BLaER1 treated with 17β-estradiol and CSF1 and Interleukin-3, amounts not matched to agents 10 nM and 100 nM (cell line): ENCODE results near the gene ZNF423.

Experiments used
- H3K27ac ChIP-seq, 11 experiments: shearing (Covaris generic); formaldehyde crosslinking; 2 replicates each; pipeline ENCODE4 v1.8.1; 2022
- H3K27me3 ChIP-seq, 11 experiments: shearing (Covaris generic); formaldehyde crosslinking; 2 replicates each; pipeline ENCODE4 v1.8.1; 2022
- H3K36me3 ChIP-seq, 11 experiments: shearing (Covaris generic); formaldehyde crosslinking; 2 replicates each; pipeline ENCODE4 v1.8.1; 2022
- H3K4me1 ChIP-seq, 10 experiments: shearing (Covaris generic); formaldehyde crosslinking; 2 replicates each; pipeline ENCODE4 v1.8.1; 2022
- H3K4me2 ChIP-seq, 11 experiments: shearing (Covaris generic); formaldehyde crosslinking; 2 replicates each; pipeline ENCODE4 v1.8.1; 2022
- H3K4me3 ChIP-seq, 10 experiments: shearing (Covaris generic); formaldehyde crosslinking; 2 replicates each; pipeline ENCODE4 v1.8.1; 2022
- H3K9ac ChIP-seq, 11 experiments: shearing (Covaris generic); formaldehyde crosslinking; 2 replicates each; pipeline ENCODE4 v1.8.1; 2022
- H3K9me3 ChIP-seq, 11 experiments: shearing (Covaris generic); formaldehyde crosslinking; replicated peaks in 1 of 11; 2 replicates each; pipeline ENCODE4 v1.8.1; 2022
- H4K20me1 ChIP-seq, 11 experiments: shearing (Covaris generic); formaldehyde crosslinking; 2 replicates each; pipeline ENCODE4 v1.8.1; 2022
- Cebpa-rat ChIP-seq, 11 experiments: shearing (Covaris generic); IDR thresholded peaks; 2 replicates each; pipeline ENCODE4 v1.8.1; 2022

ZNF423 gene

DNA sequence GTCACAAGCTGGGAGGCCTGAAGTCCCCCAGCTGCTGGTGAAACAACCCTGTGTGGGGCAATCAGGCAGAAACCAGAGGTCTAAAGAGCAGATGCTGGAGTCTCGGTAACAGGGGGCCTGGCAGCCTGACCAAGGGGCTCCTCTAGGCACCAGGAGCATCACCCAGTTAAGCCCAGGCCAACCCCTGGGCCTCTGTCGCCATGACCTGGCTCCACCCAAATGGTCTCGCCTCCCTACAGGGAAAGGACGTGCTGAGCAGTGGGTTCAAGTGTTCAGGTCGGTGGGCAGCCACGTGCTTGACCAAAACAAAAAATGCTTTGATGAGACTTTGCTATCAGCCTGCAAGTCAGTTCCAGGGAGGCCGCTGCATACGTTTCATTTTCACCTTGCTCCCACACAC, 240.3 kb downstream of the ZNF423 start:
- Histone ChIP-seq H3K4me2 (no peak overlapping the region), H3K36me3 (peaks cover 0 to 34% (median 12%) of the 10 kb centered on the region in 11 experiments; a peak in 12 of 22 replicates), H3K27me3 (no peaks in the 10 kb centered on the region), H3K27ac (no peak overlapping the region), H4K20me1 (peaks cover 0 to 4% (median 0%) of the 10 kb centered on the region in 11 experiments; a peak in 2 of 22 replicates), H3K9ac (no peak overlapping the region), H3K9me3 (peaks cover 0 to 18% (median 11%) of the 10 kb centered on the region in 11 experiments; a peak in 16 of 22 replicates), H3K4me3 (no peak overlapping the region), H3K4me1 (peaks cover 6 to 15% (median 6%) of the 10 kb centered on the region in 10 experiments)
- TF ChIP-seq Cebpa-rat (IDR thresholded peaks at IDR 0.05) = no peak

DNA sequence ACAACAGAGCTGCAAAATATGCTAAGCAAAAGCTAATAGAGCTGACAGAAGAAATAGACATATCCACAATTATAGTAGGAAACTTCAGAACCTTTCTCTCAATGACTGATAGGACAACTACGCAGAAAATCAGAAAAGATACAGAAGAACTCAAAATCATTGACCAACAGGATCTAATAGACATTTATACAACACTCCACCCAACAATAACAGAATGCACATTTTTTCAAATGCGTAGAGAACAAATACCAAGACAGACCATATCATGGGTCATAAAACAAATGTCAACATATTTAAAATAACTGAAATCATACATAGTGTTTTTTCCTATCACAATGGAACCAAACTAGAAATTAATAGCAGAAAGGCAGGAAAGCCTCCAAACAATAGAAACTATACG, 244.9 kb downstream of the ZNF423 start:
- Histone ChIP-seq H3K4me1 (peaks cover 4 to 40% (median 33%) of the 10 kb centered on the region in 10 experiments; a peak in 18 of 20 replicates), H3K27ac (no peak overlapping the region), H3K4me3 (no peak overlapping the region), H3K36me3 (peaks cover 0 to 15% (median 0%) of the 10 kb centered on the region in 11 experiments; a peak in 1 of 22 replicates), H3K27me3 (no peaks in the 10 kb centered on the region), H4K20me1 (no peaks in the 10 kb centered on the region; a peak in 1 of 22 replicates), H3K4me2 (no peak overlapping the region), H3K9ac (no peak overlapping the region), H3K9me3 (0 out of 22 replicates have a peak, but pooled peaks cover 0 to 8% (median 0%) of the 10 kb centered on the region in 11 experiments)
- no peak for TF ChIP-seq Cebpa-rat (IDR thresholded peaks at IDR 0.05)

DNA sequence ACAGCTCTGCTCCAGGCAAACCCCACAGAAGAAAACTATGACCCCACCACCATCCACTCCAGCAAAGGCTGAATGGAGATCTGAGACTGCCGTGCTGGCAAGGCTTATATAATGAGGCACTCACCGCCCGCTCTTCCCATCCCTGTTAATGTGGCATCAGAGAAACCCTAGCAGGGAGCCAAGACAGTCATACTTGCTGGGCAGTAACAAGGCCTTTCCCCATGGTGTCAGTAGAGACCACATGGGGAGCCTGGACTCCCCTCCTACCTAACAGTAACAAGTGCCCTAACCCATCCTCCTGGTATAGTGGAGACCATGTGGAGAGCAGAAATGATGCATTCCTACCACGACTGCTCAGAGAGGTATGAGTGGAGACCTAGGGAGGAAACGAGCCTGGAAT, 247.1 kb downstream of the ZNF423 start:
- H3K4me1 ChIP-seq = peaks cover 4 to 58% (median 55%) of the 10 kb centered on the region in 10 experiments; a peak in 18 of 20 replicates
- H3K9ac ChIP-seq = peak overlapping the region in 4 of 11 experiments; percentile 28 to 45 (median 41); a peak in 5 of 22 replicates
- peak overlapping the region in 2 of 11 experiments; percentile 6 to 32; a peak in 2 of 22 replicates for H3K27ac ChIP-seq
- H3K9me3 ChIP-seq = 0 out of 22 replicates have a peak, but pooled peaks cover 0 to 5% (median 0%) of the 10 kb centered on the region in 11 experiments
- peak overlapping the region in 9 of 11 experiments; percentile 38 to 80 (median 77); a peak in 17 of 22 replicates for H3K4me2 ChIP-seq
- H3K4me3 ChIP-seq = no peak overlapping the region
- no peaks in the 10 kb centered on the region; a peak in 2 of 22 replicates for H4K20me1 ChIP-seq
- TF ChIP-seq Cebpa-rat (IDR thresholded peaks at IDR 0.05) = no peak
- H3K27me3 ChIP-seq = no peaks in the 10 kb centered on the region
- peaks cover 0 to 5% (median 0%) of the 10 kb centered on the region in 11 experiments; a peak in 1 of 22 replicates for H3K36me3 ChIP-seq

DNA sequence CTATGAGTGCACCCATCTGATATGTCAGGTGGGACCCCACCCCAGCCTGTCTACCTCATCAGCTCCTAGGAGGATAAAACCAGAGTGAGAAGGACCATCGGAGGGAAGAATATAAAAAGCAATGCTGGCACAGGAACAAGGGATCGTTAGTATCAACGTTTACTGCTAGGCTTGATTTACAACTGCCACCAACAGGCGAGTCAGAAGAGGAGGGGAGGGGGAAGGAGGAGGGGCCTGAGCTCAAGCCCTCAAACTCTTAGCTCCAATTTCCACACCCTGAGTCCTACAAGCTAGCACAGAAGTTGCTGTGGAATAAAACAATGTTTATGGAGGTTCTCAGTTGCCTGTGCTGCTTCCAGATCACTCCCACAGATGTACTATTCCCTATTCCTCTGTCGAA, 247.8 kb downstream of the ZNF423 start:
- Histone ChIP-seq H3K36me3 (0 out of 22 replicates have a peak, but pooled peaks cover 0 to under 1% (median 0%) of the 10 kb centered on the region in 11 experiments), H3K4me2 (peak overlapping the region; percentile 30 to 80 (median 61); a peak in 21 of 22 replicates), H4K20me1 (no peaks in the 10 kb centered on the region; a peak in 2 of 22 replicates), H3K27ac (peak overlapping the region in 3 of 11 experiments; percentile 6 to 32 (median 23); a peak in 4 of 22 replicates), H3K9me3 (0 out of 22 replicates have a peak, but pooled peaks cover 0 to 5% (median 0%) of the 10 kb centered on the region in 11 experiments), H3K4me3 (0 out of 20 replicates have a peak overlapping the region, but pooled peaks of 1 of the 10 experiments have one; percentile 17), H3K27me3 (no peaks in the 10 kb centered on the region), H3K9ac (peak overlapping the region in 4 of 11 experiments; percentile 28 to 45 (median 41); a peak in 5 of 22 replicates), H3K4me1 (peaks cover 4 to 65% (median 58%) of the 10 kb centered on the region in 10 experiments; a peak in 18 of 20 replicates)
- no peak for TF ChIP-seq Cebpa-rat (IDR thresholded peaks at IDR 0.05)

DNA sequence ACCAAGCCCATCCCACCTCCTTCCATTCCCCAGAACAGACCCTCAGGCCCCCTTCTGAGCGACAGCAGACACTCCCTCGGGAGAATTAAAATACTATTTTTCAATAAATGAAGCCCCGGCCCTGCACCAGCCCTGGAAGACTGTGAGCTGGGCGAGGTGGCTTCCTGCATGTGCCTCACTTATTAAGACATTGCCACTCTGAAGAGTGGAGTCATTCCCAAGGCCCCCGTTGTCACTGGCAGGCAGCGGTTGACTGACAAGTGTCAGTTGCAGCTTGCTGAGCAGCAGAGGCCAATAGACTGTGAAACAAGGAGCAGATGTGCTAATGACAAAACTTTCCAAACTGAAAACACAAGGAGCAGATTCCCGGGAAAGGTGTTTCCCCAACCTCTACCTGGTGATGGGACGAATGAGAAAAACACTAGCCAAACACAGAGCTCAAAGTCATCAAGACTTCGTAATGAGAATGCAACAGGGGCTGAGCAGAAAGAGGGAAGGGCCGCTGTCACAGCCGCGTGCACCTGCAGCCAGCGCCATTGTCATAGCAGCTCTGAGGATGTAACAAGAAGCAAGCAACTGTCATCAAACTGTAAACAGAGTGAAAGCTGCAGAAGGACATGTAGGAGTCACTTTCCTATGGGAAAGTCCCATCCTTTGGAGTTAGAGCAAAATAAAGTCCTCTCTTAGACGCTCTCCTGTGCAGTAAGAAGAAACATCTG, 250.2 kb downstream of the ZNF423 start:
- Histone ChIP-seq H3K36me3 (peaks cover 0 to under 1% (median 0%) of the 10 kb centered on the region in 11 experiments; a peak in 2 of 22 replicates), H3K27ac (0 out of 22 replicates have a peak overlapping the region, but pooled peaks of 1 of the 11 experiments have one; percentile 38), H3K4me2 (peak overlapping the region in 9 of 11 experiments; percentile 6 to 80 (median 77); a peak in 16 of 22 replicates), H3K4me1 (peaks cover 4 to 82% (median 69%) of the 10 kb centered on the region in 10 experiments; a peak in 18 of 20 replicates), H4K20me1 (peaks cover 0 to 10% (median 0%) of the 10 kb centered on the region in 11 experiments; a peak in 2 of 22 replicates), H3K27me3 (no peaks in the 10 kb centered on the region), H3K9ac (no peak overlapping the region; a peak in 1 of 22 replicates), H3K9me3 (no peaks in the 10 kb centered on the region), H3K4me3 (no peak overlapping the region)
- TF ChIP-seq Cebpa-rat (IDR thresholded peaks at IDR 0.05) = no peak

DNA sequence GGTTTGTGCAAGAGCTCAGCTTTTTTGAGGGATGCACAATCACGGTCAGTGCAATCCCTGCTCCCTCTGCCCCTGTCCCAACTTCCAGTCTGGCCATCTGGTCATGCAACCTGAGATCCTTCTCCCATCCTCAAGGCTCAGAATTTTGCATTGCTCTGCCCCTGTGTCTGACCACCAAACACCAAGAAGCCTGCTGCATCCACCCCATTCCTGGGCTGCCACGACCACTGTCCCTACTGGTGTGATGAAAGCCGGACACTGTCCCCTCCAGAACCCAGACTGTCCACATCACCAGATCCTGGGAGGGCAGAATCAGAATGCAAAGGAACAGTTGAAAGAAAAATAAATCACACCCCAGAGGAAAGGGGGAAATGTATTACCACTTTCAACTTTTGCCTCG, 251.3 kb downstream of the ZNF423 start:
- Histone ChIP-seq H3K27ac (peak overlapping the region in 1 of 11 experiments; percentile 10; a peak in 1 of 22 replicates), H3K27me3 (no peaks in the 10 kb centered on the region), H4K20me1 (peaks cover 0 to 10% (median 0%) of the 10 kb centered on the region in 11 experiments; a peak in 2 of 22 replicates), H3K4me1 (peaks cover 4 to 89% (median 71%) of the 10 kb centered on the region in 10 experiments; a peak in 18 of 20 replicates), H3K9ac (no peak overlapping the region), H3K4me3 (no peak overlapping the region), H3K36me3 (peaks cover 0 to 4% (median 0%) of the 10 kb centered on the region in 11 experiments; a peak in 2 of 22 replicates), H3K4me2 (peak overlapping the region in 8 of 11 experiments; percentile 40 to 80 (median 77); a peak in 16 of 22 replicates), H3K9me3 (no peaks in the 10 kb centered on the region)
- TF ChIP-seq Cebpa-rat (IDR thresholded peaks at IDR 0.05) = no peak

DNA sequence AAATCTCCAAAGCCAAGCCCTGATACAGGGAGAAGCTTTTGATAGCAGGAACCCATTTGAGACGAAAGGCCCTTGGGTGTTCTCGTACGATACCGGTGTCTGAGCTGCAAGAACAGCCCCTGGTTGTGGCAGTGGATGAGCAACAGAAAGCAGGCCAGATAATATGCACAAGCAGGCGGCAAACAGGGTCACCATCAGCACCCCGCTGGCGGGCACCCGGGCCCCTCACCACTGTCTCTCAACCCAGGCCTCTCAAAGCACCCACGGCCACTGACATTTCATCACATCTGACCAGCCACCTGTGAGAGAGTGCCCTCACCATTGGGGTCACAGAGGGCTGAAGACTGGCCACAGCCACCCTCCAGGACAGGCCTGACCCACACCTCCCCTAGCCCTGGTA, 252.0 kb downstream of the ZNF423 start:
- no peaks in the 10 kb centered on the region for H3K27me3 ChIP-seq
- peaks cover 0 to 10% (median 0%) of the 10 kb centered on the region in 11 experiments; a peak in 2 of 22 replicates for H4K20me1 ChIP-seq
- no peak for TF ChIP-seq Cebpa-rat (IDR thresholded peaks at IDR 0.05)
- peak overlapping the region in 1 of 11 experiments; percentile 10; a peak in 1 of 22 replicates for H3K27ac ChIP-seq
- H3K36me3 ChIP-seq = peaks cover 0 to 4% (median 0%) of the 10 kb centered on the region in 11 experiments; a peak in 2 of 22 replicates
- peaks cover 4 to 91% (median 69%) of the 10 kb centered on the region in 10 experiments; a peak in 18 of 20 replicates for H3K4me1 ChIP-seq
- H3K4me2 ChIP-seq = peak overlapping the region in 8 of 11 experiments; percentile 40 to 80 (median 77); a peak in 16 of 22 replicates
- no peak overlapping the region for H3K4me3 ChIP-seq
- H3K9ac ChIP-seq = no peak overlapping the region
- no peaks in the 10 kb centered on the region for H3K9me3 ChIP-seq

DNA sequence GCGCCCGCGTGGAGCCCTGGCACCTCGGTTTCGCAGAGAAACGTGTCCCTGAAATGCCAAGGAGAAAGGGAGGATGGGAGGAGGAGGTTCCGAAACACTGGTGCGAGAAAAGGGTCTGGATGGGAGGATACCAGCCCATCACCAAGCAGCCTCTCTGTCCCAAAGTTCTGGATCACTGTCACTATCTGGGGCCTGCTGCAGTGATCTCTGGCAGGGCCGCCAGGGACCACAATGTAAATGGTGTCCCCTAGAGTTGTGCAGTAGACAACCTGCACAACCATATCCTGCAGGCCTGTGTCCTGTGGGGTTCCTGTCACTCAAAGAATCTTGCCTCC, 253.0 kb downstream of the ZNF423 start:
- Histone ChIP-seq H3K9ac (no peak overlapping the region), H3K4me2 (no peak overlapping the region; a peak in 1 of 22 replicates), H3K4me3 (no peak overlapping the region), H4K20me1 (peaks cover 0 to 10% (median 0%) of the 10 kb centered on the region in 11 experiments; a peak in 2 of 22 replicates), H3K36me3 (peaks cover 0 to 4% (median 0%) of the 10 kb centered on the region in 11 experiments; a peak in 2 of 22 replicates), H3K4me1 (peaks cover under 1 to 91% (median 67%) of the 10 kb centered on the region in 10 experiments; a peak in 18 of 20 replicates), H3K27ac (no peak overlapping the region), H3K27me3 (no peaks in the 10 kb centered on the region), H3K9me3 (no peaks in the 10 kb centered on the region)
- no peak for TF ChIP-seq Cebpa-rat (IDR thresholded peaks at IDR 0.05)
